H1 (cell line): Measurements from ENCODE around the gene CALM1. TPM values are rescaled to one million over a fixed set of nuclear protein-coding genes. Genes with fewer than 3 reads are reported as not detected.

Experiments used
- CTCF ChIA-PET: fragments of 300-600 bp; sonication (Branson Sonifier 250); formaldehyde crosslinking; loops from one replicate; lab custom pipeline; 2021; ENCODE audit not compliant: partially characterized antibody; lab: Charles Lee
- POLR2A ChIA-PET: fragments of 300-600 bp; sonication (Branson Sonifier 250); formaldehyde crosslinking; loops from one replicate; lab custom pipeline; 2021; ENCODE audit warnings: inconsistent platforms; ENCODE audit not compliant: partially characterized antibody; lab: Charles Lee
- DNase-seq, 2 experiments: peaks; one replicate each; pipeline versions ENCODE4 v3.0.0 to v3.0.0-alpha.2; 2010 to 2022; ENCODE audit warnings: low spot score in 2 of 2, low read depth in 1 of 2, mixed read lengths in 1 of 2
- FAIRE-seq: peaks from 2 replicates; lab custom pipeline; 2011; peaks lifted over from hg19 to GRCh38; lab: Jason Lieb, UNC
- H2AFZ ChIP-seq: 2 replicates; pipeline ENCODE4 v1.8.1; 2012; ENCODE audit warnings: low read length, inconsistent platforms
- H2AK5ac ChIP-seq: 2 replicates; pipeline ENCODE4 v1.6.1; 2013; ENCODE audit warnings: low read depth, low read length
- H2BK120ac ChIP-seq: replicated peaks from 2 replicates; pipeline ENCODE3; 2013; ENCODE audit warnings: low read depth, low read length, inconsistent platforms
- H2BK12ac ChIP-seq: 2 replicates; pipeline ENCODE4 v1.6.1; 2013; ENCODE audit warnings: low read depth, low read length
- H2BK15ac ChIP-seq: 2 replicates; pipeline ENCODE4 v1.6.1; 2013; ENCODE audit warnings: low read length
- H2BK20ac ChIP-seq: 2 replicates; pipeline ENCODE4 v1.6.1; 2013; ENCODE audit warnings: low read length
- H2BK5ac ChIP-seq: 2 replicates; pipeline ENCODE4 v1.6.1; 2013; ENCODE audit warnings: low read depth, low read length
- H3K14ac ChIP-seq: 2 replicates; pipeline ENCODE4 v1.6.1; 2013; ENCODE audit warnings: inconsistent platforms; ENCODE audit not compliant: insufficient read length
- H3K18ac ChIP-seq: 2 replicates; pipeline ENCODE4 v1.6.1; 2013; ENCODE audit warnings: low read length; ENCODE audit errors: extremely low read depth
- H3K23ac ChIP-seq: 2 replicates; pipeline ENCODE4 v1.6.1; 2013; ENCODE audit warnings: inconsistent platforms; ENCODE audit not compliant: insufficient read length
- H3K23me2 ChIP-seq: 2 replicates; pipeline ENCODE4 v1.6.1; 2013; ENCODE audit warnings: low read depth, low read length
- H3K27ac ChIP-seq: 2 replicates; pipeline ENCODE4 v1.6.1; 2011; ENCODE audit warnings: low read depth, low read length, inconsistent platforms
- H3K27me3 ChIP-seq, 4 experiments: replicated peaks in 1 of 4; 1 replicate in 1 of 4; 2 replicates in 3 of 4; pipeline versions ENCODE4 v1.6.1 to v1.8.1; 2011 to 2013; ENCODE audit warnings: low read length in 3 of 4, mild to moderate bottlenecking in 3 of 4, inconsistent platforms in 2 of 4, mixed read lengths in 2 of 4, moderate library complexity in 1 of 4; ENCODE audit not compliant: control insufficient read depth in 3 of 4, insufficient read depth in 3 of 4; ENCODE audit errors: extremely low read depth in 1 of 4
- H3K36me3 ChIP-seq, 4 experiments: 2 replicates each; pipeline versions ENCODE4 v1.6.1 to v1.8.1; 2011 to 2013; ENCODE audit warnings: mild to moderate bottlenecking in 4 of 4, low read length in 3 of 4, moderate library complexity in 2 of 4, control low read depth in 1 of 4, inconsistent platforms in 1 of 4; ENCODE audit not compliant: insufficient read depth in 4 of 4, control insufficient read depth in 2 of 4
- H3K4ac ChIP-seq: replicated peaks from 2 replicates; pipeline ENCODE3; 2013; ENCODE audit warnings: low read length, low read depth, mixed read lengths, inconsistent platforms; ENCODE audit not compliant: insufficient read length
- H3K4me1 ChIP-seq, 4 experiments: replicated peaks in 1 of 4; 1 replicate in 1 of 4; 2 replicates in 3 of 4; pipeline versions ENCODE4 v1.6.1 to v1.8.1; 2011 to 2013; ENCODE audit warnings: low read length in 3 of 4, inconsistent platforms in 2 of 4, mixed read lengths in 1 of 4; ENCODE audit not compliant: insufficient read depth in 4 of 4, control insufficient read depth in 3 of 4
- H3K4me2 ChIP-seq, 2 experiments: 2 replicates each; pipeline versions ENCODE4 v1.6.1 to v1.8.1; 2011 to 2013; ENCODE audit warnings: low read depth in 2 of 2, low read length in 2 of 2, control low read depth in 1 of 2, inconsistent platforms in 1 of 2, mild to moderate bottlenecking in 1 of 2; ENCODE audit not compliant: insufficient read depth in 1 of 2
- H3K4me3 ChIP-seq, 4 experiments: fragments of 200-600, 300-600 bp in 1 of 4; sonication (generic), shearing (Covaris generic), sonication (Bioruptor Twin) in 1 of 4; 2 replicates each; pipeline versions ENCODE4 v1.5.1 to v1.8.1; 2011 to 2016; ENCODE audit warnings: low read length in 4 of 4, low read depth in 3 of 4, control low read depth in 2 of 4, inconsistent platforms in 2 of 4, mild to moderate bottlenecking in 2 of 4, mixed read lengths in 1 of 4, moderate library complexity in 1 of 4; ENCODE audit not compliant: insufficient read depth in 2 of 4; ENCODE audit errors: extremely low read depth in 1 of 4
- H3K56ac ChIP-seq: replicated peaks from 2 replicates; pipeline ENCODE3; 2013; ENCODE audit warnings: low read depth, mild to moderate bottlenecking, mixed read lengths, low read length, inconsistent platforms; ENCODE audit not compliant: insufficient read length
- H3K79me1 ChIP-seq: 2 replicates; pipeline ENCODE4 v1.6.1; 2013; ENCODE audit warnings: low read depth, low read length, control low read depth
- H3K79me2 ChIP-seq, 2 experiments: 2 replicates each; pipeline versions ENCODE4 v1.6.1 to v1.8.1; 2012 to 2013; ENCODE audit warnings: low read length in 2 of 2, mild to moderate bottlenecking in 2 of 2, inconsistent platforms in 1 of 2; ENCODE audit not compliant: insufficient read depth in 2 of 2, control insufficient read depth in 1 of 2
- H3K9ac ChIP-seq, 4 experiments: replicated peaks in 1 of 4; 1 replicate in 1 of 4; 2 replicates in 3 of 4; pipeline versions ENCODE4 v1.6.1 to v1.8.1; 2011 to 2013; ENCODE audit warnings: low read depth in 3 of 4, low read length in 3 of 4, control low read depth in 2 of 4, mild to moderate bottlenecking in 2 of 4, moderate library complexity in 2 of 4, inconsistent platforms in 1 of 4; ENCODE audit errors: extremely low read depth in 1 of 4
- H3K9me3 ChIP-seq, 2 experiments: 2 replicates each; pipeline versions ENCODE4 v1.6.1 to v1.8.1; 2012 to 2013; ENCODE audit warnings: mild to moderate bottlenecking in 2 of 2, moderate library complexity in 2 of 2, control low read depth in 1 of 2, inconsistent platforms in 1 of 2, low read depth in 1 of 2, low read length in 1 of 2, mixed read lengths in 1 of 2; ENCODE audit not compliant: insufficient read depth in 2 of 2
- H4K20me1 ChIP-seq, 2 experiments: replicated peaks in 1 of 2; 2 replicates each; pipeline versions ENCODE3 to v1.8.1; 2011 to 2013; ENCODE audit warnings: inconsistent platforms in 2 of 2, low read length in 2 of 2, mild to moderate bottlenecking in 1 of 2; ENCODE audit not compliant: insufficient read depth in 2 of 2, control insufficient read depth in 1 of 2
- H4K5ac ChIP-seq: 2 replicates; pipeline ENCODE4 v1.6.1; 2013; ENCODE audit warnings: low read length, low read depth, mixed read lengths, inconsistent platforms; ENCODE audit not compliant: insufficient read length
- H4K8ac ChIP-seq: 2 replicates; pipeline ENCODE4 v1.8.0; 2013; ENCODE audit warnings: mild to moderate bottlenecking, moderate library complexity, low read length, inconsistent platforms; ENCODE audit not compliant: insufficient read depth; ENCODE audit errors: extremely low read depth
- H4K91ac ChIP-seq: replicated peaks from 2 replicates; pipeline ENCODE3; 2013; ENCODE audit warnings: low read length, mixed read lengths, inconsistent platforms; ENCODE audit not compliant: insufficient read length
- BACH1 ChIP-seq: IDR thresholded peaks from 2 replicates; pipeline ENCODE4 v1.6.1; 2012; ENCODE audit warnings: low read length, improper control_type of control experiment
- CEBPB ChIP-seq: IDR thresholded peaks from 2 replicates; pipeline ENCODE4 v1.6.1; 2012; ENCODE audit warnings: low read depth, low read length
- MAFK ChIP-seq: IDR thresholded peaks from 2 replicates; pipeline ENCODE4 v1.6.1; 2012; ENCODE audit warnings: low read depth, mild to moderate bottlenecking, improper control_type of control experiment, low read length
- SIN3A ChIP-seq, 2 experiments: IDR thresholded peaks in 1 of 2; conservative IDR thresholded peaks in 1 of 2; 2 replicates each; pipeline ENCODE4 v1.6.1; 2011 to 2012; ENCODE audit warnings: low read length in 2 of 2, improper control_type of control experiment in 1 of 2, low read depth in 1 of 2, mild to moderate bottlenecking in 1 of 2
- SP2 ChIP-seq: IDR thresholded peaks from 2 replicates; pipeline ENCODE4 v1.6.1; 2012; ENCODE audit warnings: mild to moderate bottlenecking, low read length, inconsistent platforms
- TBP ChIP-seq: IDR thresholded peaks from 2 replicates; pipeline ENCODE4 v1.6.1; 2011; ENCODE audit warnings: low read depth, low read length, improper control_type of control experiment
- ZNF274 ChIP-seq: IDR thresholded peaks from 2 replicates; pipeline ENCODE4 v1.7.0; 2012; ENCODE audit warnings: low read length, borderline replicate concordance; ENCODE audit errors: extremely low read depth
- WGBS, 2 experiments: shearing (Covaris generic) in 1 of 2; methylation state at CpG; one replicate each; pipeline versions ENCODE4 v1.1.6 to v1.1.7; 2013 to 2015; ENCODE audit warnings: low lambda C conversion rate in 2 of 2, mixed read lengths in 2 of 2, inconsistent platforms in 1 of 2, low coverage in 1 of 2, missing lambda C conversion rate in 1 of 2; ENCODE audit not compliant: insufficient replicate concordance in 2 of 2, insufficient coverage in 1 of 2, insufficient read length in 1 of 2; ENCODE audit errors: extremely low coverage in 1 of 2, missing lambda C conversion rate in 1 of 2; 5-methylcytosine and 5-hydroxymethylcytosine counted together
- polyA plus RNA-seq, 7 experiments: library from polyadenylated mRNA; depleted of rRNA in 3 of 7; stranded (reverse) in 5 of 7; unstranded in 2 of 7; fragments of >200 nt in 5 of 7; fragments of 200-250 nt in 2 of 7; gene quantifications; 1 replicate in 5 of 7; 2 replicates in 1 of 7; 4 replicates in 1 of 7; pipeline versions ENCODE4 v1.2.1 to v1.2.3, GENCODE V29; 2011 to 2013; ENCODE audit warnings: missing spikeins in 2 of 7, mixed read lengths in 2 of 7
- total RNA-seq: library from RNA; stranded (reverse); fragmentation: NEBNext Ultra II Directional; extraction: Animal tissue kit (Norgen Biotek cat#: 25700); gene quantifications from 2 replicates; pipeline ENCODE4 v1.2.1, GENCODE V29; 2021
- TF ChIP-seq, protein P1 (sequence below): IDR thresholded peaks from 2 replicates; pipeline ENCODE4 v1.6.1; 2012; ENCODE audit warnings: inconsistent platforms
- TF ChIP-seq, protein P2 (sequence below): IDR thresholded peaks from 2 replicates; pipeline ENCODE4 v1.6.1; 2012; ENCODE audit warnings: low read length, inconsistent platforms

CALM1 gene
- total and polyA plus RNA-seq, 2 of the 8 experiments (the other 6 are each of a cell fraction or from before 2014, with no cell fraction given), result 285 to 422 TPM

DNA sequence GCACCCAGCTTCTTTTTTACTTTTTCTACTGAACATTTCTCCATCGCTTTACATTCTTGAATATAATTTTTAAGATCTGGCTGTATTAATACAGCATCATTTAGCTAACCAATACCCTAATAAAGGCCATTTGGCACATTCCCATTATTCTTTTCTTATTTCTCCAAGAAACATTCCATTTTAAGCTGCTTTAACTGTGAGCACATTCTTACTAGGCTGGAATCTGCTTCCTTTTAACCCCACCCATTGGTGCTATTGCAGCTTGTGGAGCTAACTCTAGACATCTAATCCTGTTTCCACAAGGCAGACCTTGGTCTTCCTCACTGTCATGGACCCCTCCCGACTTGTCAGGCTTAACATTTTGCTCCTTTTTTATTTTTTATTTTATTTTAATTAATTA is 15.2 kb downstream of the CALM1 start:
- POLR2A ChIA-PET, result no interaction called here
- no peak for FAIRE-seq

More for the DNA sequence above, 15.2 kb downstream of the CALM1 start:
- no peak for DNase-seq
- no peak overlapping the region for H3K14ac ChIP-seq
- no peaks in the 10 kb centered on the region for H3K4me1 ChIP-seq
- no peak overlapping the region for H3K4me3 ChIP-seq
- no peaks in the 10 kb centered on the region for H3K79me1 ChIP-seq
- H3K9ac ChIP-seq, result no peak overlapping the region
- no peak overlapping the region for H3K18ac ChIP-seq
- H4K91ac ChIP-seq, result no peak overlapping the region
- H3K9me3 ChIP-seq, result no peaks in the 10 kb centered on the region
- H3K4ac ChIP-seq, result no peak overlapping the region
- no peak overlapping the region for H3K27ac ChIP-seq
- no peak overlapping the region for H2AFZ ChIP-seq
- no peak overlapping the region for H3K4me2 ChIP-seq
- no peak overlapping the region for H3K56ac ChIP-seq
- TF ChIP-seq MAFK (no peak), TBP (no peak), CEBPB (no peak), SP2 (no peak), BACH1 (no peak), ZNF274 (no peak), SIN3A (conservative IDR thresholded peaks at IDR 0.05 in 1 of 2, IDR thresholded peaks at IDR 0.05 in 1 of 2; ENCODE audit: low read depth in 1 of 2, low read length in 2 of 2) (no peak)
- TF ChIP-seq, protein P1, sequence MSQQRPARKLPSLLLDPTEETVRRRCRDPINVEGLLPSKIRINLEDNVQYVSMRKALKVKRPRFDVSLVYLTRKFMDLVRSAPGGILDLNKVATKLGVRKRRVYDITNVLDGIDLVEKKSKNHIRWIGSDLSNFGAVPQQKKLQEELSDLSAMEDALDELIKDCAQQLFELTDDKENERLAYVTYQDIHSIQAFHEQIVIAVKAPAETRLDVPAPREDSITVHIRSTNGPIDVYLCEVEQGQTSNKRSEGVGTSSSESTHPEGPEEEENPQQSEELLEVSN, result no peak
- TF ChIP-seq, protein P2, sequence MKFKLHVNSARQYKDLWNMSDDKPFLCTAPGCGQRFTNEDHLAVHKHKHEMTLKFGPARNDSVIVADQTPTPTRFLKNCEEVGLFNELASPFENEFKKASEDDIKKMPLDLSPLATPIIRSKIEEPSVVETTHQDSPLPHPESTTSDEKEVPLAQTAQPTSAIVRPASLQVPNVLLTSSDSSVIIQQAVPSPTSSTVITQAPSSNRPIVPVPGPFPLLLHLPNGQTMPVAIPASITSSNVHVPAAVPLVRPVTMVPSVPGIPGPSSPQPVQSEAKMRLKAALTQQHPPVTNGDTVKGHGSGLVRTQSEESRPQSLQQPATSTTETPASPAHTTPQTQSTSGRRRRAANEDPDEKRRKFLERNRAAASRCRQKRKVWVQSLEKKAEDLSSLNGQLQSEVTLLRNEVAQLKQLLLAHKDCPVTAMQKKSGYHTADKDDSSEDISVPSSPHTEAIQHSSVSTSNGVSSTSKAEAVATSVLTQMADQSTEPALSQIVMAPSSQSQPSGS, result no peak
- H3K79me2 ChIP-seq, result no peaks in the 10 kb centered on the region
- no peak overlapping the region for H2AK5ac ChIP-seq
- H2BK12ac ChIP-seq, result no peak overlapping the region
- H2BK20ac ChIP-seq, result no peak overlapping the region
- CTCF ChIA-PET, result interaction anchor here (0.7 to 2.0 kb wide), 5 partner anchors 11 to 285 kb away, joined by 3 to 6 read pairs (median 3); no protein-coding TSS in a partner anchor
- no peak overlapping the region for H3K23ac ChIP-seq
- H2BK15ac ChIP-seq, result no peak overlapping the region
- H2BK5ac ChIP-seq, result no peak overlapping the region
- no peak overlapping the region for H2BK120ac ChIP-seq
- no peaks in the 10 kb centered on the region for H4K20me1 ChIP-seq
- no peaks in the 10 kb centered on the region for H3K27me3 ChIP-seq
- H3K23me2 ChIP-seq, result no peaks in the 10 kb centered on the region
- no peak overlapping the region for H4K8ac ChIP-seq
- WGBS, 2 experiments, result 85% methylated on average over 2 of the region's 2 CpGs; no CpG with 5 or more reads in 1 of the 2 experiments
- H3K36me3 ChIP-seq, result no peaks in the 10 kb centered on the region
- no peak overlapping the region for H4K5ac ChIP-seq
